OCI-LY1 (cell line): ENCODE measurements around the gene TAS2R41.

ENCODE experiments used
- H2AFZ ChIP-seq: fragments of 200-600 bp; sonication (generic), shearing (Covaris generic); 2 replicates; pipeline ENCODE4 v1.6.0; 2014; ENCODE audit warnings: antibody characterized with exemption, mild to moderate bottlenecking, low read length
- H3F3A ChIP-seq: fragments of 200-600 bp; sonication (generic), shearing (Covaris generic); 2 replicates; pipeline ENCODE4 v1.6.0; 2014; ENCODE audit warnings: mild to moderate bottlenecking, antibody characterized with exemption, low read length, moderate library complexity; ENCODE audit not compliant: insufficient read depth
- H3K27ac ChIP-seq: fragments of 200-600 bp; sonication (generic); 2 replicates; pipeline ENCODE4 v1.5.1; 2014; ENCODE audit warnings: low read length, mixed run types, mild to moderate bottlenecking, low read depth; ENCODE audit not compliant: poor library complexity, severe bottlenecking
- H3K27me3 ChIP-seq: fragments of 200-600 bp; sonication (generic); 2 replicates; pipeline ENCODE4 v1.6.0; 2014; ENCODE audit warnings: antibody characterized with exemption, mild to moderate bottlenecking, low read length, moderate library complexity; ENCODE audit not compliant: insufficient read depth
- H3K36me3 ChIP-seq: fragments of 200-600 bp; sonication (generic); 2 replicates; pipeline ENCODE4 v1.6.1; 2014; ENCODE audit warnings: mild to moderate bottlenecking, antibody characterized with exemption, low read length, moderate library complexity, mixed read lengths; ENCODE audit not compliant: insufficient read depth
- H3K4me1 ChIP-seq: fragments of 200-600 bp; sonication (generic); 2 replicates; pipeline ENCODE4 v1.5.1; 2014; ENCODE audit warnings: mild to moderate bottlenecking, low read length, moderate library complexity; ENCODE audit not compliant: insufficient read depth, severe bottlenecking
- H3K4me2 ChIP-seq: fragments of 200-600 bp; sonication (generic), shearing (Covaris generic); 2 replicates; pipeline ENCODE4 v1.6.1; 2014; ENCODE audit warnings: low read length
- H3K4me3 ChIP-seq: fragments of 200-600 bp; sonication (generic); 2 replicates; pipeline ENCODE4 v1.5.1; 2014; ENCODE audit warnings: low read length, low read depth, mild to moderate bottlenecking, mixed read lengths; ENCODE audit not compliant: poor library complexity, severe bottlenecking
- H3K79me2 ChIP-seq: fragments of 200-600 bp; shearing (Covaris generic); 2 replicates; pipeline ENCODE4 v1.6.1; 2016; ENCODE audit warnings: mixed run types, low read length, mixed read lengths; ENCODE audit not compliant: insufficient read depth
- H3K9ac ChIP-seq: fragments of 200-600 bp; sonication (generic), shearing (Covaris generic); 2 replicates; pipeline ENCODE4 v1.6.1; 2014; ENCODE audit warnings: mild to moderate bottlenecking, low read length, mixed read lengths
- H3K9me2 ChIP-seq: fragments of 200-600 bp; sonication (generic), shearing (Covaris generic); 2 replicates; pipeline ENCODE4 v1.6.1; 2014; ENCODE audit warnings: low read depth, mild to moderate bottlenecking, low read length, mixed read lengths
- H3K9me3 ChIP-seq: fragments of 200-600 bp; shearing (Covaris generic); 2 replicates; pipeline ENCODE4 v1.6.1; 2014; ENCODE audit warnings: low read length, mixed read lengths
- H4K20me1 ChIP-seq: fragments of 200-600 bp; sonication (generic), shearing (Covaris generic); 2 replicates; pipeline ENCODE4 v1.6.0; 2016; ENCODE audit warnings: mild to moderate bottlenecking, low read length; ENCODE audit not compliant: insufficient read depth
- EZH2 ChIP-seq: fragments of 200-600 bp; sonication (generic), shearing (Covaris generic); IDR thresholded peaks from 2 replicates; pipeline ENCODE4 v1.8.0; 2017; ENCODE audit warnings: borderline replicate concordance, mixed run types, mild to moderate bottlenecking, antibody characterized with exemption, low read length, moderate library complexity, mixed read lengths
- TF ChIP-seq, protein P1 (sequence below): fragments of 200-600 bp; sonication (generic), shearing (Covaris generic); IDR thresholded peaks from 2 replicates; pipeline ENCODE4 v1.5.1; 2017; ENCODE audit warnings: mild to moderate bottlenecking, antibody characterized with exemption, low read length, moderate library complexity, mixed read lengths

TAS2R41 gene

GRCh38 chr7:143499246-143499645 lies 21.6 kb downstream of the TAS2R41 start:
- Histone ChIP-seq H3K4me3 (no peak overlapping the region), H2AFZ (no peak overlapping the region), H3K9me2 (no peaks in the 10 kb centered on the region), H3K4me2 (no peak overlapping the region), H3K4me1 (no peaks in the 10 kb centered on the region), H3K27me3 (no peaks in the 10 kb centered on the region; the same call in 1 of the 2 replicates), H3K27ac (no peak overlapping the region), H3K79me2 (no peaks in the 10 kb centered on the region), H3K9me3 (no peaks in the 10 kb centered on the region), H3K36me3 (no peaks in the 10 kb centered on the region), H3F3A (no peaks in the 10 kb centered on the region), H4K20me1 (no peaks in the 10 kb centered on the region), H3K9ac (no peak overlapping the region)
- TF ChIP-seq, protein P1, sequence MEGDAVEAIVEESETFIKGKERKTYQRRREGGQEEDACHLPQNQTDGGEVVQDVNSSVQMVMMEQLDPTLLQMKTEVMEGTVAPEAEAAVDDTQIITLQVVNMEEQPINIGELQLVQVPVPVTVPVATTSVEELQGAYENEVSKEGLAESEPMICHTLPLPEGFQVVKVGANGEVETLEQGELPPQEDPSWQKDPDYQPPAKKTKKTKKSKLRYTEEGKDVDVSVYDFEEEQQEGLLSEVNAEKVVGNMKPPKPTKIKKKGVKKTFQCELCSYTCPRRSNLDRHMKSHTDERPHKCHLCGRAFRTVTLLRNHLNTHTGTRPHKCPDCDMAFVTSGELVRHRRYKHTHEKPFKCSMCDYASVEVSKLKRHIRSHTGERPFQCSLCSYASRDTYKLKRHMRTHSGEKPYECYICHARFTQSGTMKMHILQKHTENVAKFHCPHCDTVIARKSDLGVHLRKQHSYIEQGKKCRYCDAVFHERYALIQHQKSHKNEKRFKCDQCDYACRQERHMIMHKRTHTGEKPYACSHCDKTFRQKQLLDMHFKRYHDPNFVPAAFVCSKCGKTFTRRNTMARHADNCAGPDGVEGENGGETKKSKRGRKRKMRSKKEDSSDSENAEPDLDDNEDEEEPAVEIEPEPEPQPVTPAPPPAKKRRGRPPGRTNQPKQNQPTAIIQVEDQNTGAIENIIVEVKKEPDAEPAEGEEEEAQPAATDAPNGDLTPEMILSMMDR: no peak
- no peak for TF ChIP-seq EZH2

DNA sequence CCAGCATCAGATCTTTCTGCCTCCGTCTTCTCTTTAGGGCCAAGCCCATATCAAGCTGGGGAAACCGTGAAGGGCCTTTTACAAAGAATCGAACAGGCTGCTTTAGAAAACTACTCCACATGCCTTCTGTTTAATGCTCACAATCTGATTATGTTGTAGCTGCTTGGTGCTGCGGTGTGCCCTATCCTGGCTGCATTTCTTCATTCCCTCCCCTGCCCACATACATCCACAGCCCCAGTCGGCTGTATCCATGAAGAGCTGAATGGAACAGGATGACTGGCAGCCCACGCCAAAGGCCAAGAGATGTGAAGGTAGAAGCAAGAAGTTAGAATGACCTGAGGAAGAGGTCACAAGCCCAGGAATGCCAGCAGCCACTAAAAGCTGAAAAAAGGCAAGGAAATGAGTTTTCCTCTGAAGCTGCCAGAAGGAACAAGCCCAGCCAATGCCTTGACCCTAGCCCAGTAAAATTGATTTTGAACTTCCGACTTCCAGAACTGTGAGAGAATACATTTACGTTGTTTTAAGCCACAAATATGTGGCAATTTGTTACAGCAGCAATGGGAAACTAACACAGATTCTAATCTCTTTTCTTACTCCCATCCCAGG lies 22.2 kb downstream of the TAS2R41 start:
- TF ChIP-seq, protein P1: no peak
- no peak for TF ChIP-seq EZH2
- no peaks in the 10 kb centered on the region for H3K79me2 ChIP-seq
- H3K4me1 ChIP-seq: no peaks in the 10 kb centered on the region
- H3K27ac ChIP-seq: no peak overlapping the region
- no peaks in the 10 kb centered on the region for H3K36me3 ChIP-seq
- H3K9ac ChIP-seq: no peak overlapping the region
- H3K9me2 ChIP-seq: no peaks in the 10 kb centered on the region
- no peak overlapping the region for H3K4me3 ChIP-seq
- H4K20me1 ChIP-seq: no peaks in the 10 kb centered on the region
- no peak overlapping the region for H3K4me2 ChIP-seq
- H3F3A ChIP-seq: no peaks in the 10 kb centered on the region
- H3K9me3 ChIP-seq: no peaks in the 10 kb centered on the region
- no peaks in the 10 kb centered on the region; the same call in 1 of the 2 replicates for H3K27me3 ChIP-seq
- H2AFZ ChIP-seq: no peak overlapping the region

- Histone ChIP-seq H3K27me3 (no peaks in the 10 kb centered on the region; the same call in 1 of the 2 replicates), H4K20me1 (no peaks in the 10 kb centered on the region), H3K9me3 (no peaks in the 10 kb centered on the region), H3K9ac (no peak overlapping the region), H3K79me2 (no peaks in the 10 kb centered on the region), H3K9me2 (no peaks in the 10 kb centered on the region), H3K4me3 (no peak overlapping the region), H2AFZ (no peak overlapping the region), H3K4me2 (no peak overlapping the region), H3K27ac (no peak overlapping the region), H3K4me1 (no peaks in the 10 kb centered on the region), H3K36me3 (no peaks in the 10 kb centered on the region), H3F3A (no peaks in the 10 kb centered on the region)
- no peak for TF ChIP-seq EZH2
These were observed 25.6 kb downstream of the TAS2R41 start for GRCh38 chr7:143503261-143503660.
